ENCODE results near the gene AMDHD2.

Gene AMDHD2

DNA sequence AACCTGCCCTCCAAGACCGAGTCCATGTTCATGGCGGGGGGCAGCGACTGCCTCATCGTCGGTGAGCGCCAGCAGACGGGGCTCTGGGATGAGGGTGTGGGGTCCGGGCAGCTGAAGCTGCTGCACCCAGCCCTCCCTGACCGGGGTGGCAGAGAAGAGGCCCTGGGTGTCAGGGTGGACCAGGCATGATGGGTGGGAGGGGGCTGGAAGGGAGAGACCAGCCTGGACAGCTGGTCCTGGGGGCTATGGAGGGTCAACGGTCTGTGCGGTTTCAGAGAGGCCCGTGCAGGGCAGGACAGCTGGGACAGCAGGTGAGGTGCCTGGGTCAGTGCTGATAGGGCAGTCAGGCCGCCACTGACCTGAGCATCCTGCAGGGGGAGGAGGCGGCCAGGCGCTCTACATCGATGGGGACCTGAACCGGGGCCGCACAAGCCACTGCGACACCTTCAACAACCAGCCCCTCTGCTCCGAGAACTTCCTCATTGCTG is 19.7 kb upstream of the AMDHD2 start:
- DNase-seq, result no peak

DNA sequence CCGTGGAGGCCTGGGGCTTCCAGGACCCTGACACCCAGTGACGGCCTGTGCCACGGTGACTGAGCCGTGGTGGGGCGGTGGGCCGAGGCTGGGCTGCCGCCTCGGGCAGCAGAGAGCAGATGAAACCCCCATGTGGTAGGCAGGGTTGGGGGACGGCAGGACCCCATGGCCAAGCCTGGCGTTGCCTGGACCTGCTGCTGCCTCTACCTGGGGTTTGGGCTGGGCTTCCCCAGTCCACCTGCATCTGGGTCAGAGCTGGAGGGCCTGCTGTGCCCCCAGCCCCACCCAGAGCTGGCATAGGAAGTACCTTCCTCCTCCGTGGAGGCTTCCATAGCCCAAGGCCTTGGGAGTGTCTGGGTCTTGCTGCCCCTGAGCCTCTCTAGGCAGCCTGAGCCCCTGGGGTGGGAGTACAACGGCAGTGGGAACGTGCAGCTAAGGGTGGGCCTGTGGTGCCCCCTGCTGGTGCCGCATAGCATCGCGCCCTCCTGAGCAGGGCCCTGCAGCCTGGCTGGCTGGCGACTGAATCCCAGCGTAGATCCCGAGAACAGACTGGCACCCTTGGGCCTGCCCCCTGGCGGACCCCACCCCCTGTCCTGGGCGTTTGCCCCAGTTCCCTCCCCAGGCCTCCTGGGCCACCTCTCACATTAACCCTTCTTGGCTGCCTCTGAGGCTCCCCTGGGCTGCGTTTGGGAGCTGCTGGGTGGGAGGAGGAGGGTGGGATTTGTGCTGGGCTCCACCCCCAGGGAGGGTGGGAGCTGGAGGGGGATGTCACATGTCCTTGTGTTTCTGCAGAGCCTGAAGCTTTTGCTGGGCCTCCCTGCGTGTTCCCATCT is 19.0 kb upstream of the AMDHD2 start:
- DNase-seq, result peak; percentile 86

DNA sequence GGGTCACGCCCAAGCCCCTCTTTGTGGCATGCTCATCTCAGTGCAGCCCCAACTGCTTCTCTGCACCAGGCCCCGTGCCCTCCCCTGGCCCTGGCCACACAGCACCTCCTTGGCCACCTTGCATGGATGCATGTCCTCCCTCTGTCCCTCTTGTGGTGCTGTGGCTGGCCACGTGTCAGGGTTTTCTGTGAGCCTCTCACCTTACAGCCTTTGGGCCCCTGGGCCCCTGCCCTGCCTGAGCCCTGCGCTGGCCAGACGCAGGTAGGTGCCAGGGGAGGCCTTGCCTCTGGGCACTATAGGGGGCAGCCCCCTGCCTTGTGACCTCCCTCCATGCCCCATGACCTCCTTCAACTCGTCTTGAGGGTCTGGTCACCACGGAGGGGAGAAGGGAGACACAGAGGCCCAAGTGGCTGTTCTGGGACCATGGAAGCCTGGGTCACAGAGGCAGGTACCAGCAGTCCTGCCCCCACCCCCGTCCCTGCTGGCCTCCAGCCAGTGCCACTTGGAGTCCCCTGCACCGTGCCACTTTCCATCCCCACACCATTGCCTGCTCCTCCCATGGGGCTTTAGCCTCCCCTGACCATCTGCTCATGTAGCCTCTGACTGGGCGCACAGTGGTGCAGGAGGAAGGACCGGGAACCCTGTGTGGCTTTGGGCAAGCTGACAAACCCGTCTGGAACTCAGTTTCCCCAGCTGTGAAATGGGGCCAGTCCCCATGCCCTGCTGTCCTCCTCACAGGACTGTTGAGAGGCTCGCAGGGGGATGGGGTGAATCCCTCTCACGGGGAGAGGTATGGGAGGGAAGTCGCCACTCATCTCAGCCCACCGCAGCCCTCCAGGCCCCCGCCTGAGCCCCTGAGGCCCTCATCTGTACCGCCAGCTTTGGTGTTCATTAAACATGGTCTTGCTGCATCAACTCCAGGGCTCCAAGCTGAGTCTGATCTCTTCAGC is 17.9 kb upstream of the AMDHD2 start:
- DNase-seq, result no peak

DNA sequence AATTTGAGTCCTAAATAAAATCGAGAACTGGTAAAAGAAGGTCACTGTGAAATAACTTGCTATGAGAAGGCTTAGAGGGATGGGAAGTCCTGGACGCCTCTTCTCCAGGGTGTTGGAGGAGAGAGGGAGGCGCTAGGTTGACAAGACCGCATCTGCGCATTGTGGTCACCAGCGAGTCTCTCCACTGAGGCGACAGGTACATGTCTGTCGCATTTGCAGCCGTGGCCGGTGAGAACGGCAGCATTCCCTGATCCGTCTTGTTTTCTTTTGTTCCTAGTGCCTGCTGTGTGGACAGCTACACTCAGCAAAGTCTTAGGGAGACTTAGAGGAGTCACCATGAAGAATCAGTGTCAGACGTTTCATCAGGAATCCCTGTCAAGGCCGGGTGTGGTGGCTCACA is 14.5 kb upstream of the AMDHD2 start:
- no peak for DNase-seq

DNA sequence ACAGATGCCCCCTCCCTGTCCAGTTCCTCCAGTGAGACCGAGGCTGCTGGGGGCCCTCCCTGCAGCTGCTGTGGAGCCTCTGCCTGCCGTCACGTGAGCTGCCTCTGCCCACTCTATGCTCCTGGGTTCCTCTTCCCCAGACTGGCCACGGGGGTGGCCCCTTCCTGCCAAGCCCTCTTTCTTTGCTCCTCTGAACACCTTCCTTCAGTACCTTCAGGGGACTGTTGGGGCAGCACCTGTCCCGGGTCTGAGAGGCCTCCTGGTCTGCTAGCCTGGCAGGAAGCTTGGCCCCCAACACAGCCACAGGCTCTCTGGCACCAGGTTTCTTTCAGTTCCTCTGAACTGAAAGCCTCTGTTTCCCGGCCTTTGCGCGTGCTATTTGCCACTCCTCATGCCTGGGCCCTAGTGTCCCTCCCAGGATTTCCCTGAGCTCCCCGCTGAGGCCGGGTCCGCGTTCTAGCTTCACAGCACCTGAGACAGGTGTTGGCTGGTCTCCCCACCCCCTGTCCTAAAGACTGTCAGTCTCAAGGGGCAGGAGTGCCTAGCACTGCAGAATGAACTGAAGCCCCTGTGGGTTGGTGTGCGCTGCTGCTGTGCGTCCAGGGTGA is 13.0 kb upstream of the AMDHD2 start:
- peak; percentile 56 for DNase-seq

DNA sequence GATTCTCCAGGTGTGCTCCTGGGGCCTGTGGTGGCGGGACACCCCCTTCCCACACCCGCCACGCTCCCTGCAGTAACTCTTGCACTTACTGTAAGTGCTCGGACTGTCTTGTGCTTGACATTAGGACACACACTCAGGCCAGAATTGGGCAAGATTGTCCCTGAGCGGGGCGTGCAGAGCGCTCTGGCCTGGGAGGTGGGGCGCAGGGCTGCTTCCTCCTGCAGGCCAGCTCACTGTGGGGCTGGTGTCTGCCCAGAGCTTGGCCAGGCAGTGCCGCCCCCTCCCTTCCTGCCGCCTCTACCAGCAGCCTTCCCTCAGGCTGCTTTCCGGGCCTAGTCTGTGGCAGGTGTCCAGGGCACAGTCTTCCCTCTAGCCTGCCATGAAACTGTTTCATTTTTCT is 12.5 kb upstream of the AMDHD2 start:
- DNase-seq, result peak; percentile 36

DNA sequence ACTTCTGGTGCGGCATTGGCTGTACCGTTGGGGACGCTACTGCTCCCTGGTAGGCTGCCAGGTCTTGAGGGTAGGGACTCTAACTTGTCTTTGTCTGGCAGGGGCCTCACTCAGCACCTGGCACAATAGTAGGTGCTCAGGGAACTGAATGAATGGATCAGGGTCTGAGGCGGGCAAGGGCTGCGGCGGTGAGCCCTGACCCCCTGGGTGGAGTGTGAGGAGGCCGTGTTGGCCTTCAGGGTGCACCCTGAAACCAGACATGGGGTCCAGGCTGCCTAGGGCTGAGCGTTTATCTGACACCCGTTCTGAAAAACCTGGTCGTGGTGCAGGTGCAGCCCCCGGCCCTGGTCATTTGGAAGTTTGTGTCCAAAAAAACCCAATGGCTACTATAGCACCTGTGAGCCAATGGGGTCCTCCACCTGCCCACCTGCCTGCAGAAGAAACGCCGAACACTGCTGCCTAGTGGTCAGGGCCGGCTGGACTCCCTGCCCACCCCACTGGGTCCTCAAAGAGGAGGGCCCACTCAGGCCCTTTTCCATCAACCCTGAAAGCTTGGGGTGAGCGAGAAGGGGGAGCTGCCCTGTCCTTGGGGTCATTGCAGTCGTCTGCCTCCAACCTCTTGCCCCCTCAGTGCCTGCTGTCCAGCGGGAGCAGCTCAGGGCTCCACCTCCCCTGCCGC is 11.3 kb upstream of the AMDHD2 start:
- no peak for DNase-seq

DNA sequence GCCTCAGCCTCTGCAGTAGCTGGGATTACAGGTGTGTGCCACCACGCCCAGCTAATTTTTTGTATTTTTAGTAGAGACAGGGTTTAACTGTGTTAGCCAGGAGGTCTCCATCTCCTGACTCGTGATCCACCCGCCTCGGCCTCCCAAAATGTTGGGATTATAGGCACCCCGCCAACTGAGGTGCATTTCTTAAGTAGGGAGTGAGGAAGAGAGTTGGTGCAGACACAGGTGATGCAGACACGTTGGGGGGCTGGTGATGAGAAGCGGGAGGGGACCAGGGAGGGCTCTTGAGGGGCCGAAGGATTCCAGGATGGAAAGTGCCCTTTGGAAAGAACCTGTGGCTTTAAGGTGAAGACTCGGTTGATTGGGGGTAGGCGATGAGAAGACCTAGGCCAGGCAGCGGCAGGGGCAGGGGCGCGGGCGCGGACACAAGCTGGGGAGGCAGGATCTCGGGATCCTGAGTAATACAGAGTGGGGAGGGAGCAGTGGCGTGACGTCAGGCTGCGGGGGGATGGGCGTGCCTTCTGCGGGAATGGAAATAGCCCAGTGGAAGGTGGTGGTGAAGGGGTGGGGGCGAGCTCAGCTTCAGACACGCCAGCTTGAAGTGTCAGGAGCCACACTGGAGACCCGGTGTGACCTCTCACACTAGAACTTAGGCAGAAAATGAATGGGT is 8.9 kb upstream of the AMDHD2 start:
- no peak for DNase-seq

DNA sequence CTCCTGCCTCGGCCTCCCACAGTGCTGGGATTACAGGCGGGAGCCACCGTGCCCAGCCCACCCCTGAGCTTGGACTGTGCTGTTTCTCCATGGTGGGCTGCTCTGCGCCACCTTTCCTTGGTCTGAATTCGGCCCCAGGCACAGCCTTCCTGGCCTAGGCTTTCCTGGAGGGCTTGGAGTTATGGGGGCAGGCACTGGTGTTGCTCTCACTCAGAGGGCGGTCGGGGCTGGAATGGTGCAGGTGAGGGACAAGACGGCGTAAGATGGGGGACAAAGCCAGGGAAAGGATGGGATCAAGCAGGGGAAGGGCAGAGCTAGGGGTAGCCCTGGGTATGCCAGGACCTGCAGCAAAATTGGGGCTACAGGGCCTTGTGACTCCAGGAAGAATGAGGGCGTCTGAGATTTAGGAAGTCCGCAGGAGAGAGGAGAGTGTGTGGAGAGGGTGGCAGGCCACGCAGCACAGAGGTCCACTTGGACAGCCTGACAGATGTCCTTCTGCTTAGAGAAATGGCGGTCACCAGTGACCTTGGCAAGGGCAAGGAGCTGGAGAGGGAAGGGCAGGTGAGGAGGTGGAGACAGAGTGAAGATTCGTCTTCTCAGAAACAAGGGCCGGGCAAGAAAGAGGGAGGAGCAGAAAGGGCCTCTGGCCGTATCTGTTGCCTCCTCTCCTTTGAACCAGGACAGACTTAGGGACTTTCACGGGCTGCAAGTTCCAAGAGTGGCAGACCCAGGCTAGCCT is 8.0 kb upstream of the AMDHD2 start:
- DNase-seq, result no peak

DNA sequence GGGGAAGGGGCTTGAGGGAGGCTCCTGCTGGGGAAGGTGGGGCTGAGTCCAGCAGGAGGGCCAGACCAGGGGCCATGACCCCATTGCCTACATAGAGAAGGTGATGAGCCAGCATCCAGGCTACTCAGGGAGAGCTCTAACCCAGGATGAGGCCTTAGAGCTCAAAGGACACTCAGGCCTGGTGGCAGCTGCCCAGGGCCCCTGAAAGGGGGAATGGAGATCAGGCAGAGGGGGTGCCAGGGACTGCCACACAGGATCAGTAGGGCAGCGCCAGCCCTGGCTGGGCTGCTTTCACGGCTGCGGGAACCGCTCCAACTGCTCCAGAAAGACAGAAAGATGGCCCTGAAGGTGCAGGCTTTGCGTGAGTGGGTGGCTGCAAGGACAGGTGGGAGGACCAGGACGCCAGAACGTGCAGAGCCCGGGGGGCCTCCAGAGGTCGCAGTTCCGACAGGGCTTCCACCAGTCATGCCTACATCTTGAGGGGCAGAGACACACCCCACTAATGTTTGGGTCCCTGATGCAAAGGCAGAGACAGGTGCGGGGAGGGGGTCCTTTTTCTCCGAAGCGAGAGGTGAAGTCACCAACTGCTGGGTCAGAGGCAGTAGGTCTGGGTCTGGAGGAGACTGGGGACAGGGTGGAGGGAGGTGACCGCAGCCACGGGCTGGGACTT is 7.3 kb upstream of the AMDHD2 start:
- DNase-seq, result no peak

DNA sequence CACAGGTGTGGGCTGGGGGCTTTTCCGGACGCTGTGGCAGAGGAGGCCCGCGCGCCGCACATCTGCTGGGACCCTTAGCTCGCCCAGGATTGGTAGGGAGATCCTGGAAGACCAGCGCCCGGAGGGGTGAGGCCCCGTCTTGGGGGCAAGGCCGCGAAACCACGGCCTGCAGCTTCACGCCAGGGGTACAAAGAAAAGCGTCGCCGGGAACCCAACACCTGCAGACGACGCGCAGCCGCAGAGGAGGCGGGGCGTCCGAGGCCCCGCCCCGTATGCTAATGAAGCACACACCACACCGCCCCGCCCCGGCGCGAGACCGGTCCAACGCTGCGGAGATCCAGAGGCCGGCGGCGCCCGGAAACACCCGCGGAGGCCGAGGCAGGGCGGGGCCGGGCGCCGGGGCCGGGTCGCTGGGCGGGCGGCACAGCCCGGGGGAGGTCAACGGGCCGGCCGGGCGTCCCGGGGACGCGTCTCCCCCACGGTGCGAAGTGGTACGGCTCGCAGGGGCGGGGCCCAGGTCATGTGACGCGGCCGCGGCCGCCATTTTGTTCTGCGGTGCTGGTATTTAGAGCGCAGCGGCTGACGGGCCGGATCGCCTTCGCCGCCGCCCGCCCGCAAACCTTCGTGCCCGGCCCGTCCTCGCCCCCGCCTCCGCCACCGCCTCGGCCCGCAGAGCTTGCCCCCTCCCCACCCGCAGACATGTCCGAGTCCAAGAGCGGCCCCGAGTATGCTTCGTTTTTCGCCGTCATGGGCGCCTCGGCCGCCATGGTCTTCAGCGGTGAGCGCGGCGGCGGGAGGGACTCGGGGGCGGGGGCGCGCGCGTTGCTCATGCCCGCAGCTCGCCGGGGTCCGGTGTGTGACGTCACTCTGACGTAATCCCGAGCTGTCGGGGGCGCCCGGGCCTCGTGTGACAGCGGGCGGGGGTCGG is 6.5 kb upstream of the AMDHD2 start, which contains the start of gene ATP6V0C:
Gene ATP6V0C, plus strand, starts transcription at position 548 of the 928 bp plus-strand sequence. Its CDS starts 152 bp downstream, at position 700.
- peak; percentile 96 for DNase-seq

DNA sequence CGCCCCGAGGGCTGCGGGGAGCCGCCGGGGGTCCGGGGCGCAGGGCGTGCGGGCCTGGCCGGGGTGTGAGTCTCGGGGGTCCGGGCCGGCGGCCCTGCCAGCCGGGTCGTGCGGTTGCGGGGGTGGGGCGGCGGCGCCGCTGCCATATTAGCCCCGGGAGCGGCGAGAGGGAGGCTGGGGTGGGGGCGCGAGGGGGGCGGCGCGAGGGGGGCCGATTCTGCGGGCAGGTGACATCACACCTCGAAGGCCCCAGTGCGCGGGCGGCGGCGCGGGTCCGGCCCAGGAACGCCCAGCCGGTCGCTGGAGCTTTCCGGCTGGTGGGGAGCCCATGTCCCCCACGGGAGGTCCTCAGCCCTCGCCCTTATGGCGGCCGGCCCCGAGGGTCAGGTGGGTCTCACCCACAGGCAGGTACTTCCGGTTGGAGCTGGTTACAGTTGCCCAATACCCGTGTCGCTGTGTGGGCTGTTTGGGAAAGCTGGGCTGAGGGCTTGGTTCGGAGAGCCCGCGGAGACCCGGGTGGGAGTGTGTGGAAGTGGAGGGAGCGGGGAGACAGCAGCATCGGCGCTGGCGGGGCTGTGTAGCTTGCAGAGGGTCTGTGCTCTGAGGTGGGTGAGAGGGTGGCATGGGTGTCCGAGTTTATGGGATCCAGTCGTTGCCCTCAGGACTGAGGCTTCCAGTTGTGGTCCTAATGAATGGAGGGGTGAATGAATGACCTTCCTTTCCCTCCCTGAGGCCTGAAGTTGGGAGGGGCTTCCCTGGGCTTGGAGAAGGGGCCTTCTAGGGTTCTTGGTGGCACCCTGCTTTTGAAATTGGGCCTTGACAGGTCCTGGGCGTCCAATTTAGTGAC is 5.6 kb upstream of the AMDHD2 start:
- no peak for DNase-seq

DNA sequence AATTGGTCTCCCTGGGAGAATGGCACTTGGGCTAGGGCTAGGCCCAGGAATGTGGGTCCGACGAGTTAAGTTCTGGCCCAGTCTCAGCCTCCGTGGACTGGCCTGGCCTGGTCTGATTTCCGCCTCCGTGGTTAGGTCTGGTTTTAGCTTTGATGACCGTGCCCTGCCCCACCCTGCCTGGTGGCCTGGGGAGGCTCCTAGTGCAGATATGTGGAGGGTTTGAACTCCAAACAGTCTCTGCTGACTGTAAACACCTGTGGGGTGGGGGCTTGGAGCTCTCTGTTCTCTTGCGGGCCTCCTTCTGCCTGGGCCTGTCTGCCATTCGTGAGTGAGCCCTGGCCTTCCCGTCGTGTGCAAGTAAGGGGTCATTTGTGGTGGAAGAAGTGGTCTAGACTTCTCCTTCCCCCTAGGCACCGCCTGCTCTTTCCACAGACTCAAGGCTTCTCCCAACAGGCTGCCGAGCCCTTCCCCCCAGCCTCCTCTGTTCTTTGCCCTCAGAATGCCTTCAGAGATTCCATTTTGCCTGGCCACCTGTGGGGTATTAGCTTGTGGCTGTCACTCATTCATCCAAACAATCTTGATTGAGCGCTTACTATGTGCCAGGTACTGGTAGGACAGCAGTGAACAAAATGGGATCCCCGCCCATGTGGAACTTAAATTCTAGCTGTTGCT is 4.9 kb upstream of the AMDHD2 start:
- DNase-seq, result peak; percentile 58

DNA sequence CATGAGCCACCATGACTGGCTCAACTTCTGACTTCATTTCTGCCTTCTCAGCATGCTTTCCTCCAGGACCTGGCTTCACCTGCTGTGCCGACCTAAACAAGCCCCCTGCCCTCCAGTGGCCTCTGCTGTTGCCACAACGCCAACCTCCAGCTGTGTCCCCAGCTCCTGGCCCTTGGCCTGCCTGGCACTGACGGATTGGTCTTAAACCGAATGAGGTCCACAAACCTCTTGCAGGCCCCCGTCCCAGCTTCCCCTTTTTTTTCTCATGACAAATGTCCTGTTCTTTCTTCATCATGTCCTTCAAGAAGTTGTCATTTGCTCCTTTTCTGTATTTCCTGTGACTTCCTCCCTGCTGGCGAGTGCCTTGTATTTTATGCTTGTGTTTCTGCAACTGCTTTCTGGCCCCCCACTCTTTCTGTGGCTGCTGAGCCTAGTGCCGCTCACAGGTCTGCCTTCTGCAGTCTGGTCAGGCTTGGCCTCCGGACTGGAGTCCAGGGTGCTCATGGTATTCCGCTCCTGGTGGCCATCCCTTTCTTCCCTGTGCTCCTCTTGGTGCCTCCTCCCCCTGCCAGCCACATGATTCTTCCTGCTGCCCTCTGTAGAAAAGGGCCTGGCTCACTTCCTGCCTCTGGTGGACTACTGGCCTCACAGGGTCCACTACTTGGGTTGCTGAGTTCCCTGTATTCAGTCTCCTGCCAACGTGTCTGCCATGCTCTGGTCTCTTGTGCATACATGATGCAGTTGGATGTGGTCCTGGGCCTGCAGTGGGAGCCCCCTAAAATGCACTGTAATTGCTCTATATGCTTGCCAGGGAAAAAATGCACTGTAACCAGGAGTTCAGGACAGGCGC is 3.6 kb upstream of the AMDHD2 start:
- peak; percentile 74 for DNase-seq

DNA sequence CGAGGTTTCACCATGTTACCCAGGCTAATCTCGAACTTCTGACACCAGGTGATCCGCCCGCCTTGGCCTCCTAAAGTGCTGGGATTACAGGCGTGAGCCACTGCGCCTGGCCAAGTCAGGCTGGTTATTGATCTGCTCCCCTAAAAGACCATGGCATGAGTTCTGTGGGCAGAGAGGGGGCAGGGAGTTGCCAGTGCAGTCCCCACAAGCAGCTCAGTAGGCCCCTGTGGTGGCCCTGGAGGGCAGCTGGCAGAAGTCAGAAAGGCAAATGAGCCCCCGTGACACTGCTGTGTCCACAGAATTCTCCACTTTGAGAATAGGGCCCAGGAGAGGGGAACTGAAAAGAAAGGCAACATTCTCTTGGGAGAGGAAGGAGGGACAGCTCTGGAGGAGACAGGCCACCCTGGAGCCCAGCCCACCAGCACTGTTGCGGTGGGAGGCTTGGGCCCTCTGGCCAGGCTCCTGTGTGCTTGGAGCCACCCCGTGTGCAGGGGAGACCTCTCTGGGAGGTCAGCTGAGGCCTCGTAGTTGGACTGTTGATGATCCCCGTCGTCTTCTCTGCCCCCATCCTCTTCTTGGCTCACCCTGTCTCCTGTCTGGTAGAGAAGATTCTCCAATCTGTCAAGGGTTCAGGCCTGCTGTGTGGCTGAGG is 2.1 kb upstream of the AMDHD2 start:
- DNase-seq, result no peak

Measured in hematopoietic multipotent progenitor cell treated with erythropoietin and hydrocortisone succinate and interleukin-3 and kit ligand, for 6 days (in vitro differentiated cells).